ENCODE results near the gene ENOX1. TPM values are rescaled to one million over a fixed set of nuclear protein-coding genes. Genes with fewer than 3 reads are reported as not detected.

ENOX1 gene
- total RNA-seq, 4 donors from 2014 or later, result 2.2 to 8.9 (median 6.2) TPM

DNA sequence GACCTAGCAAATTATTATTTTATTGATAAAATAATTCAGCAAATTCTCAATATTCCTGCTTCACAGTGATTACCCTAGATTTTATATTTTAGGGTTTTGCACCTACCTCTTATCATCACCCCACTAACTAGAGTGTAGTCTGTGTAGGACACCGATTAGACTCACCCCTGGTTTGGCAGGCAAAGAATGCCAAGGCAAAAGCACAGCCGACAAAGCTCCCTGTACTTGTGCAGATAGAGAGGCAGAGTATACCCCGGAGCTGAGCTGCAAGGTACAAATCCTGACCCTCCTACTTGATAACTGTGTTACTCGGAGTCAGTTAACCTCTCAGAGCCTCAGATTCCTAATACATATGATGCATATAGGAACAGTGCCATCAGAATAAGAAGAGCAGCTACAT, 225.7 kb downstream of the ENOX1 start:
- no peak for ATAC-seq (ENCODE audit: low FRiP score)
- TF ChIP-seq, protein P1, sequence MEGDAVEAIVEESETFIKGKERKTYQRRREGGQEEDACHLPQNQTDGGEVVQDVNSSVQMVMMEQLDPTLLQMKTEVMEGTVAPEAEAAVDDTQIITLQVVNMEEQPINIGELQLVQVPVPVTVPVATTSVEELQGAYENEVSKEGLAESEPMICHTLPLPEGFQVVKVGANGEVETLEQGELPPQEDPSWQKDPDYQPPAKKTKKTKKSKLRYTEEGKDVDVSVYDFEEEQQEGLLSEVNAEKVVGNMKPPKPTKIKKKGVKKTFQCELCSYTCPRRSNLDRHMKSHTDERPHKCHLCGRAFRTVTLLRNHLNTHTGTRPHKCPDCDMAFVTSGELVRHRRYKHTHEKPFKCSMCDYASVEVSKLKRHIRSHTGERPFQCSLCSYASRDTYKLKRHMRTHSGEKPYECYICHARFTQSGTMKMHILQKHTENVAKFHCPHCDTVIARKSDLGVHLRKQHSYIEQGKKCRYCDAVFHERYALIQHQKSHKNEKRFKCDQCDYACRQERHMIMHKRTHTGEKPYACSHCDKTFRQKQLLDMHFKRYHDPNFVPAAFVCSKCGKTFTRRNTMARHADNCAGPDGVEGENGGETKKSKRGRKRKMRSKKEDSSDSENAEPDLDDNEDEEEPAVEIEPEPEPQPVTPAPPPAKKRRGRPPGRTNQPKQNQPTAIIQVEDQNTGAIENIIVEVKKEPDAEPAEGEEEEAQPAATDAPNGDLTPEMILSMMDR (IDR thresholded peaks at IDR 0.05), result no peak
- DNase-seq (ENCODE audit: low spot score), result no peak

DNA sequence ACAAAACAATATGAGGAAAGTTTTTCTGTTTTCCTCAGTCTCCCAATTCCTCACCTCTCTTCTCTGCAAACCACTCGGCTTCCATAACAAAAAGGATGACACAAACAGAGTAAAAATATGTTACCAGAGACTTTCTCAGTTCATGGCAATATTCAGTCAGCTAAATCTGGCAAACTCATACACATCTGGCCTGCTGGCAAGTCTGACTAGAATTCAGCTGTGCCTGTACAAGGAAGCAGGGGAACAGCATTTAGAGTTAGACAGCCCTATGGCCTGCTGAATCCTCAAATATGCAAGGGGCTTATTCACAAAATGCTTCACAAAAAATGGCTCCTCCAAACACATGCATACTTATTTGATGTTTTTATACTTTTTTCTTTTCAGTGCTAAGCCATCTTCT, 227.8 kb downstream of the ENOX1 start:
- TF ChIP-seq, protein P1 (IDR thresholded peaks at IDR 0.05), result no peak
- ATAC-seq (ENCODE audit: low FRiP score) (no peak), DNase-seq (ENCODE audit: low spot score) (no peak)

DNA sequence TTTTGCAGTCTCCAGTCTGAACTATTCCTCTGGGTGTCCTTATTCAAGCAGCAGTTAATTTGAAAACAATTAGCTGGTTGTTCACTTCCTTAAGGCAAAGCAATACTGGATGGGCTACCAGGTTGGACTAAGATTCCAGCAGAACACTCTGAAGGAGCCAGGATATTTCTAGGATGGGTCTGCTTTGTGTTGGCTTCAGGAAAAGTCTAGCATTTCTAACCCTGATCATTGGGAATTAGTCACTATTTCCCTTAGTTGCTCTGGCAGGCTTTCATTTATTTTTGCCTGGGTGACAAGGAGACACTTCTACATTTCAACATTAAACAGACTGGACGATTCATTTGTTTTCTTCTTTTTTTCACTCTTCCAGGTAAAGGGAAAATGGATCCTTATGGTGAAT, 228.4 kb downstream of the ENOX1 start:
- ATAC-seq (ENCODE audit: low FRiP score) (no peak), DNase-seq (ENCODE audit: low spot score) (no peak)
- TF ChIP-seq, protein P1 (IDR thresholded peaks at IDR 0.05), result no peak

DNA sequence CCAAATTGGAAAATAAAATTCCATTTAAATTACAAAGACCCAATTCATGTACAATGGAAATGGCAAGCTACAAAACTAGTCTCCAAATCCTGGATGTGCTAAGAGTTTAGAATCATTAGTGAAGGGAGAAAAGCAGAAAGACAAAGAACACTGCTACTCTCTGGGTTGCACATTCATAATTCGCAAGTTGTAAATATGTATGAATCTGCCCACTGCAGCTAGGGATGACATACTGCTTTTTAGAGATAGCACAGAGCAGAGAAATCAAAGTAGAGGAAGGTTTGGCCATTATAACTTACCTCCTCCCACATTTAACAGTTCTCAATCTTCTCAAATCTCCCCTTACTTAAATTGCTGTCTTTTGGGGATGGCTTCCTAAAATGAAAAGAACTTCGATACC, 231.1 kb downstream of the ENOX1 start:
- no peak for ATAC-seq (ENCODE audit: low FRiP score)
- TF ChIP-seq, protein P1 (IDR thresholded peaks at IDR 0.05), result no peak
- no peak for DNase-seq (ENCODE audit: low spot score)

DNA sequence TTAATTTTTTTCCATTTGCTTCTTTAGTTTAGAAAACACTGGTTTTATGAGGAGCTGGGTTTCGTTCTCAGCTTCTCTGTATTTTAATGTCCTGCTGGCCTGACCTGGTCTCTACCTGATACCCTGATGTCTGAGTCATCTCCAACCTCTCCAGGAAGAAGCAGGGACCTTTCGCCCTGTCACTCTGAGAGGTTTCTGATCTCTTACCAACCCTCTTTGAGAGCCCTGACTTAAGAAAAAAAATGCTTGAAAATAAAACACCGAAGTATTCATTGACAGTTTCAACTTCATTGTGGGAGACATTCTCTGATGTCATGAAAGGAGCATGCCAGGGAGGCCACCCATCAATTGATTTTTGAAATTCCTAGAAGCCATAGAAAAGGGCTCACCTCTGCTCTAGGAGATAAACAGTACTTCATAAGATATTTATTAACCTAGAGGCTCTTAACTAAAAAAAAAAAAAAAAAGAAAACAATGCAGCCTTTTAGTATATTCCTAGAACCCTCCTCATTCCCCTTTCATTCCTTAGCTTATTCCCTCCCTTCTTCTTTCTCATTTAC, 234.8 kb downstream of the ENOX1 start:
- DNase-seq (ENCODE audit: low spot score) (no peak), ATAC-seq (ENCODE audit: low FRiP score) (no peak)
- TF ChIP-seq, protein P1 (IDR thresholded peaks at IDR 0.05), result no peak

DNA sequence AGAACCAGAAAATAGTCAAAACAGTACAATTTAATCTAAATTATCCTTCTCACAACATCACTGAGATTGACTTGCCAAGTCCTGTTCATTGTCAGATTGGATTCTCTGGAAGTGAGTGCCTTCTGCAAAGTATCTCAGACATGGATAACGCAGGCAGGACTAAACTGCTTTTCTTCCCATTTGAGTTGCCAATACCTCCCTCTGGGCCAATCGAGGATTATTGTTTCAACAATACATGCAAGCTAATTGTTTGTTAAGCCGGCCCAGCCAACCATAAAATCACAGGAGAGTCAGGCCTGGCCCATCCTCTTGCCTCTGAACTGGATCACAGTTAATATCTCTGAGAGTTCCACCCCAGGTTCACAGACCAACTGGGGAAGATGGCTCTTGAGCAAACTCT, 240.0 kb downstream of the ENOX1 start:
- DNase-seq (ENCODE audit: low spot score), result no peak
- TF ChIP-seq, protein P1 (IDR thresholded peaks at IDR 0.05), result no peak
- no peak for ATAC-seq (ENCODE audit: low FRiP score)

DNA sequence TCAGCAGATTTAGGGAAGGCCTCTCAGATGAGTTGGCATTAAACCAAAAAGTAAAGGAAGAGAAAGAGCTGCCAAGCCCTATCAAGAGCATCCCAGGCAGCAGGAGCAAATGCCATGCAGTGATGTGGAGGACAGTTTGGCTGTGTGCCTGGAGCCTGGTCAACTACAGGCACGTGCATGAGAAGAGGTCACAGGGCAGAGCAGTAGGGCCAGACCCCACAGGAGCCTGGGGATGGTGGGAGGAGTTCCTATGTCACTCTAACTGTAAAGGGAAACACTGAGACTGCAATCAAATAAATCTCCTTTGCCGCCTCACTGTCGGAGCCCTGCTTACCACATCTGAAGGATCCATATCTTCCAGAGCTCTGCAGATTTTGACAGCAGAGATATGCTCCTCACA, 240.5 kb downstream of the ENOX1 start:
- DNase-seq (ENCODE audit: low spot score), result no peak
- TF ChIP-seq, protein P1 (IDR thresholded peaks at IDR 0.05), result no peak
- no peak for ATAC-seq (ENCODE audit: low FRiP score)

All from omental fat pad (tissue), 4 donors.